SK-N-SH (cell line): ENCODE results near the gene ARHGEF12. TPM values are rescaled to one million over a fixed set of nuclear protein-coding genes. Genes with fewer than 3 reads are reported as not detected.

Experiments used
- CTCF ChIA-PET: fragments of 300-600, 350-600 bp; formaldehyde crosslinking; extraction: SDS; loops from one replicate; lab custom pipeline; 2021; lab: Yijun Ruan, JAX
- POLR2A ChIA-PET: fragments of 350-600 bp; sonication (Branson Sonifier 250); formaldehyde crosslinking; extraction: SDS; loops from one replicate; lab custom pipeline; 2020; ENCODE audit warnings: antibody characterized with exemption, inconsistent platforms; lab: Yijun Ruan, JAX
- DNase-seq: peaks from one replicate; pipeline ENCODE4 v3.0.0; 2012
- H2AFZ ChIP-seq: fragments of 200-600 bp; sonication (generic); 2 replicates; pipeline ENCODE4 v1.8.1; 2016; ENCODE audit warnings: antibody characterized with exemption, mild to moderate bottlenecking, low read depth
- H3F3A ChIP-seq: fragments of 200-600 bp; sonication (generic); replicated peaks from 2 replicates; pipeline ENCODE3; 2016; ENCODE audit warnings: antibody characterized with exemption, mild to moderate bottlenecking; ENCODE audit not compliant: insufficient read depth
- H3K27ac ChIP-seq, 2 experiments: fragments of 200-500 bp in 1 of 2; fragments of 200-600 bp in 1 of 2; sonication (Bioruptor generic) in 1 of 2; sonication (generic), shearing (Covaris generic) in 1 of 2; 2 replicates each; pipeline versions ENCODE4 v1.5.1 to v1.6.1; 2014 to 2016; ENCODE audit warnings: low read depth in 2 of 2, inconsistent platforms in 1 of 2, low read length in 1 of 2, mild to moderate bottlenecking in 1 of 2, mixed read lengths in 1 of 2
- H3K27me3 ChIP-seq: fragments of 200-600 bp; sonication (generic), shearing (Covaris generic); 2 replicates; pipeline ENCODE4 v1.6.1; 2016; ENCODE audit warnings: mixed run types; ENCODE audit not compliant: insufficient read depth
- H3K36me3 ChIP-seq, 2 experiments: fragments of 200-500 bp in 1 of 2; fragments of 200-600 bp in 1 of 2; sonication (Bioruptor generic) in 1 of 2; sonication (generic) in 1 of 2; replicated peaks in 1 of 2; 2 replicates each; pipeline versions ENCODE3 to v1.5.1; 2014 to 2016; ENCODE audit warnings: low read length in 1 of 2, mild to moderate bottlenecking in 1 of 2; ENCODE audit not compliant: insufficient read depth in 2 of 2, control insufficient read depth in 1 of 2
- H3K4me1 ChIP-seq, 2 experiments: fragments of 200-500 bp in 1 of 2; fragments of 200-600 bp in 1 of 2; sonication (Bioruptor generic) in 1 of 2; sonication (generic), shearing (Covaris generic) in 1 of 2; 2 replicates each; pipeline versions ENCODE4 v1.5.1 to v1.6.1; 2014 to 2016; ENCODE audit warnings: low read depth in 1 of 2, low read length in 1 of 2, mixed run types in 1 of 2; ENCODE audit not compliant: insufficient read depth in 2 of 2, control insufficient read depth in 1 of 2
- H3K4me2 ChIP-seq: fragments of 200-600 bp; sonication (generic), shearing (Covaris generic); 2 replicates; pipeline ENCODE4 v1.6.1; 2017; ENCODE audit warnings: mixed run types
- H3K4me3 ChIP-seq, 2 experiments: fragments of 200-500 bp in 1 of 2; fragments of 200-600 bp in 1 of 2; sonication (Bioruptor generic) in 1 of 2; sonication (generic), shearing (Covaris generic) in 1 of 2; 2 replicates each; pipeline versions ENCODE4 v1.5.1 to v1.8.1; 2014 to 2016; ENCODE audit warnings: low read depth in 2 of 2, inconsistent platforms in 1 of 2, low read length in 1 of 2, mild to moderate bottlenecking in 1 of 2, mixed read lengths in 1 of 2, moderate library complexity in 1 of 2
- H3K79me2 ChIP-seq: fragments of 200-600 bp; sonication (generic); 2 replicates; pipeline ENCODE4 v1.8.1; 2017; ENCODE audit warnings: mild to moderate bottlenecking; ENCODE audit not compliant: insufficient read depth
- H3K9ac ChIP-seq: fragments of 200-600 bp; sonication (generic); 2 replicates; pipeline ENCODE4 v1.6.1; 2017; ENCODE audit warnings: mixed run types
- H3K9me2 ChIP-seq: fragments of 200-600 bp; sonication (generic); 2 replicates; pipeline ENCODE4 v1.6.1; 2017; ENCODE audit warnings: mixed run types
- H3K9me3 ChIP-seq: fragments of 200-600 bp; sonication (generic); 2 replicates; pipeline ENCODE4 v1.6.1; 2017; ENCODE audit warnings: mixed run types, mild to moderate bottlenecking, moderate library complexity
- H4K20me1 ChIP-seq: fragments of 200-600 bp; sonication (generic); 2 replicates; pipeline ENCODE4 v1.6.1; 2017; ENCODE audit warnings: mild to moderate bottlenecking, mixed run types; ENCODE audit not compliant: insufficient read depth
- CHD2 ChIP-seq: fragments of 150-350 bp; IDR thresholded peaks from 2 replicates; pipeline ENCODE4 v1.6.1; 2018; ENCODE audit warnings: low read length; ENCODE audit not compliant: partially characterized antibody
- EP300 ChIP-seq, 2 experiments: IDR thresholded peaks; 2 replicates each; pipeline versions ENCODE4 v1.4.0 to v1.6.1; 2012; ENCODE audit warnings: borderline replicate concordance in 1 of 2, low read depth in 1 of 2, low read length in 1 of 2
- EZH2phosphoT487 ChIP-seq: fragments of 200-600 bp; sonication (generic); IDR thresholded peaks from 2 replicates; pipeline ENCODE4 v1.6.1; 2017; ENCODE audit warnings: low read depth, mixed run types, mild to moderate bottlenecking, antibody characterized with exemption, moderate library complexity, borderline replicate concordance
- FOSL2 ChIP-seq: IDR thresholded peaks from 2 replicates; pipeline ENCODE4 v1.4.0; 2012; ENCODE audit warnings: low read depth, mild to moderate bottlenecking, moderate library complexity, borderline replicate concordance
- GATA2 ChIP-seq: sonication (generic); formaldehyde crosslinking; IDR thresholded peaks from 2 replicates; pipeline ENCODE4 v1.5.0; 2020; ENCODE audit warnings: mild to moderate bottlenecking, missing genetic modification reagents
- JUND ChIP-seq: IDR thresholded peaks from 2 replicates; pipeline ENCODE4 v1.4.0; 2012
- MEF2A ChIP-seq: IDR thresholded peaks from 2 replicates; pipeline ENCODE4 v1.4.0; 2012; ENCODE audit warnings: low read depth, borderline replicate concordance
- MXI1 ChIP-seq: IDR thresholded peaks from 2 replicates; pipeline ENCODE4 v1.6.1; 2012; ENCODE audit warnings: mild to moderate bottlenecking, low read depth, low read length, improper control_type of control experiment
- NFIC ChIP-seq: IDR thresholded peaks from 2 replicates; pipeline ENCODE4 v1.4.0; 2012; ENCODE audit warnings: borderline replicate concordance
- SMC3 ChIP-seq: IDR thresholded peaks from 2 replicates; pipeline ENCODE4 v1.6.1; 2012; ENCODE audit warnings: low read depth, low read length, improper control_type of control experiment
- TEAD4 ChIP-seq: IDR thresholded peaks from 2 replicates; pipeline ENCODE4 v1.4.0; 2012; ENCODE audit warnings: mild to moderate bottlenecking, borderline replicate concordance; ENCODE audit not compliant: insufficient read depth
- WGBS: methylation state at CpG from one replicate; pipeline ENCODE4 v1.1.6; 2017; ENCODE audit warnings: low lambda C conversion rate; 5-methylcytosine and 5-hydroxymethylcytosine counted together
- polyA plus RNA-seq, 3 experiments: library from polyadenylated mRNA; depleted of rRNA; stranded (reverse); fragments of >200 nt; gene quantifications; 2 replicates each; pipeline ENCODE4 v1.2.3, GENCODE V29; 2012
- TF ChIP-seq, protein P1 (sequence below): IDR thresholded peaks from 2 replicates; pipeline ENCODE4 v1.4.0; 2012; ENCODE audit warnings: low read depth, borderline replicate concordance
- TF ChIP-seq, protein P2 (sequence below): IDR thresholded peaks from 2 replicates; pipeline ENCODE4 v1.4.0; 2012; ENCODE audit warnings: low read depth, borderline replicate concordance
- TF ChIP-seq, protein P3 (sequence below): fragments of 150-350 bp; IDR thresholded peaks from 2 replicates; pipeline ENCODE4 v1.6.1; 2017; ENCODE audit warnings: antibody characterized with exemption, low read length, low read depth, borderline replicate concordance
- TF ChIP-seq, protein P4 (sequence below): fragments of 200-600 bp; sonication (generic); IDR thresholded peaks from 2 replicates; pipeline ENCODE4 v1.6.1; 2017; ENCODE audit warnings: antibody characterized with exemption, mild to moderate bottlenecking, moderate library complexity

ARHGEF12 gene
- polyA plus RNA-seq, 1 of the 3 experiments (the other 2 are of a cell fraction) = 12.3 TPM

DNA sequence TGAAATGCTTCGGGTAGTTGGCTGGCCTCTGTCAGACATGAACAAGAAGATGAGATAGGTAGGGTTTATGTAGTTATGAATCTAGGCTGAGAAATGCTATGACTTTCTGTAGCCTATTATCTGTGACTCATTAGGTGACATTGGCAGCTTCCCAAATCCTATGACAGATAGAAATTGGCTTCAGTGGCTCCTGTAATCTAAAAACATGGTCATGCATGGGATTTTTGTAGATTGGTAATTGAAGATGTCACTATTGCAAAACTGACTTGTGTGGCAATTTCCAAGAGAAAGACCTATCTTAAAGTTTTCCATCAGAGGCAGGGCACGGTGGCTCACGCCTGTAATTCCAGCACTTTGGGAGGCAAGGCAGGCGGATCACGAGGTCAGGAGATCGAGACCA, 145.9 kb downstream of the ARHGEF12 start:
- Histone ChIP-seq H2AFZ (no peak overlapping the region), H3K36me3 (peaks cover 72 to 76% of the 10 kb centered on the region in 2 experiments), H3K27ac (no peak overlapping the region), H3K4me3 (no peak overlapping the region), H3K9me3 (no peaks in the 10 kb centered on the region), H3K9ac (no peak overlapping the region), H3K79me2 (no peaks in the 10 kb centered on the region), H3K4me1 (no peaks in the 10 kb centered on the region), H3F3A (peaks cover under 1% of the 10 kb centered on the region), H4K20me1 (no peaks in the 10 kb centered on the region), H3K4me2 (no peak overlapping the region), H3K27me3 (no peaks in the 10 kb centered on the region), H3K9me2 (no peaks in the 10 kb centered on the region)
- 92% methylated on average over 6 of the region's 6 CpGs for WGBS
- no peak for DNase-seq
- POLR2A ChIA-PET = no interaction called here
- TF ChIP-seq SMC3 = no peak
- TF ChIP-seq JUND = no peak
- TF ChIP-seq MEF2A = no peak
- no peak for TF ChIP-seq GATA2 (CRISPR knock-in tag)
- TF ChIP-seq TEAD4 = no peak
- TF ChIP-seq NFIC = no peak
- no peak for TF ChIP-seq EZH2phosphoT487
- TF ChIP-seq FOSL2 = no peak
- TF ChIP-seq, protein P1, sequence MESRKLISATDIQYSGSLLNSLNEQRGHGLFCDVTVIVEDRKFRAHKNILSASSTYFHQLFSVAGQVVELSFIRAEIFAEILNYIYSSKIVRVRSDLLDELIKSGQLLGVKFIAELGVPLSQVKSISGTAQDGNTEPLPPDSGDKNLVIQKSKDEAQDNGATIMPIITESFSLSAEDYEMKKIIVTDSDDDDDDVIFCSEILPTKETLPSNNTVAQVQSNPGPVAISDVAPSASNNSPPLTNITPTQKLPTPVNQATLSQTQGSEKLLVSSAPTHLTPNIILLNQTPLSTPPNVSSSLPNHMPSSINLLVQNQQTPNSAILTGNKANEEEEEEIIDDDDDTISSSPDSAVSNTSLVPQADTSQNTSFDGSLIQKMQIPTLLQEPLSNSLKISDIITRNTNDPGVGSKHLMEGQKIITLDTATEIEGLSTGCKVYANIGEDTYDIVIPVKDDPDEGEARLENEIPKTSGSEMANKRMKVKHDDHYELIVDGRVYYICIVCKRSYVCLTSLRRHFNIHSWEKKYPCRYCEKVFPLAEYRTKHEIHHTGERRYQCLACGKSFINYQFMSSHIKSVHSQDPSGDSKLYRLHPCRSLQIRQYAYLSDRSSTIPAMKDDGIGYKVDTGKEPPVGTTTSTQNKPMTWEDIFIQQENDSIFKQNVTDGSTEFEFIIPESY = no peak
- TF ChIP-seq CHD2 = no peak
- TF ChIP-seq EP300 (IDR thresholded peaks at IDR 0.05; ENCODE audit: borderline replicate concordance in 1 of 2, low read depth in 1 of 2, low read length in 1 of 2) = no peak
- TF ChIP-seq, protein P2, sequence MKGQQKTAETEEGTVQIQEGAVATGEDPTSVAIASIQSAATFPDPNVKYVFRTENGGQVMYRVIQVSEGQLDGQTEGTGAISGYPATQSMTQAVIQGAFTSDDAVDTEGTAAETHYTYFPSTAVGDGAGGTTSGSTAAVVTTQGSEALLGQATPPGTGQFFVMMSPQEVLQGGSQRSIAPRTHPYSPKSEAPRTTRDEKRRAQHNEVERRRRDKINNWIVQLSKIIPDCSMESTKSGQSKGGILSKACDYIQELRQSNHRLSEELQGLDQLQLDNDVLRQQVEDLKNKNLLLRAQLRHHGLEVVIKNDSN = no peak
- no peak for TF ChIP-seq MXI1
- TF ChIP-seq, protein P3, sequence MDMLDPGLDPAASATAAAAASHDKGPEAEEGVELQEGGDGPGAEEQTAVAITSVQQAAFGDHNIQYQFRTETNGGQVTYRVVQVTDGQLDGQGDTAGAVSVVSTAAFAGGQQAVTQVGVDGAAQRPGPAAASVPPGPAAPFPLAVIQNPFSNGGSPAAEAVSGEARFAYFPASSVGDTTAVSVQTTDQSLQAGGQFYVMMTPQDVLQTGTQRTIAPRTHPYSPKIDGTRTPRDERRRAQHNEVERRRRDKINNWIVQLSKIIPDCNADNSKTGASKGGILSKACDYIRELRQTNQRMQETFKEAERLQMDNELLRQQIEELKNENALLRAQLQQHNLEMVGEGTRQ = no peak
- TF ChIP-seq, protein P4, sequence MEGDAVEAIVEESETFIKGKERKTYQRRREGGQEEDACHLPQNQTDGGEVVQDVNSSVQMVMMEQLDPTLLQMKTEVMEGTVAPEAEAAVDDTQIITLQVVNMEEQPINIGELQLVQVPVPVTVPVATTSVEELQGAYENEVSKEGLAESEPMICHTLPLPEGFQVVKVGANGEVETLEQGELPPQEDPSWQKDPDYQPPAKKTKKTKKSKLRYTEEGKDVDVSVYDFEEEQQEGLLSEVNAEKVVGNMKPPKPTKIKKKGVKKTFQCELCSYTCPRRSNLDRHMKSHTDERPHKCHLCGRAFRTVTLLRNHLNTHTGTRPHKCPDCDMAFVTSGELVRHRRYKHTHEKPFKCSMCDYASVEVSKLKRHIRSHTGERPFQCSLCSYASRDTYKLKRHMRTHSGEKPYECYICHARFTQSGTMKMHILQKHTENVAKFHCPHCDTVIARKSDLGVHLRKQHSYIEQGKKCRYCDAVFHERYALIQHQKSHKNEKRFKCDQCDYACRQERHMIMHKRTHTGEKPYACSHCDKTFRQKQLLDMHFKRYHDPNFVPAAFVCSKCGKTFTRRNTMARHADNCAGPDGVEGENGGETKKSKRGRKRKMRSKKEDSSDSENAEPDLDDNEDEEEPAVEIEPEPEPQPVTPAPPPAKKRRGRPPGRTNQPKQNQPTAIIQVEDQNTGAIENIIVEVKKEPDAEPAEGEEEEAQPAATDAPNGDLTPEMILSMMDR = no peak
- CTCF ChIA-PET = interaction anchor here (1.0 to 1.4 kb wide), 2 partner anchors 11 to 148 kb away, joined by 3 read pairs; no protein-coding TSS in a partner anchor
